H1 (cell line): ENCODE measurements around the gene DCTN2.

ENCODE experiments used
- CREB1 ChIP-seq: IDR thresholded peaks from 2 replicates; pipeline ENCODE4 v1.6.1; 2012; ENCODE audit warnings: inconsistent platforms
- EP300 ChIP-seq, 2 experiments: IDR thresholded peaks; 1 replicate in 1 of 2; 2 replicates in 1 of 2; pipeline ENCODE4 v1.6.1; 2011 to 2012; ENCODE audit warnings: low read depth in 2 of 2, low read length in 2 of 2, mild to moderate bottlenecking in 2 of 2, borderline replicate concordance in 1 of 2, inconsistent platforms in 1 of 2, moderate library complexity in 1 of 2
- EZH2 ChIP-seq: fragments of 200-600 bp; sonication (generic); IDR thresholded peaks from 2 replicates; pipeline ENCODE4 v1.7.1; 2012; ENCODE audit warnings: low read depth, mild to moderate bottlenecking, moderate library complexity, low read length, inconsistent platforms; ENCODE audit not compliant: severe bottlenecking
- HDAC6 ChIP-seq: IDR thresholded peaks from one replicate; pipeline ENCODE4 v1.7.1; 2012; ENCODE audit warnings: low read depth, mild to moderate bottlenecking, inconsistent platforms, low read length, moderate library complexity
- JUND ChIP-seq: IDR thresholded peaks from 2 replicates; pipeline ENCODE4 v1.6.1; 2011; ENCODE audit warnings: mild to moderate bottlenecking, improper control_type of control experiment, low read length
- POLR2A ChIP-seq, 2 experiments: IDR thresholded peaks; 1 replicate in 1 of 2; 2 replicates in 1 of 2; pipeline ENCODE4 v1.6.1; 2011; ENCODE audit warnings: low read depth in 2 of 2, low read length in 2 of 2, mild to moderate bottlenecking in 2 of 2; ENCODE audit errors: control extremely low read depth in 1 of 2
- RAD21 ChIP-seq, 2 experiments: IDR thresholded peaks in 1 of 2; conservative IDR thresholded peaks in 1 of 2; 2 replicates each; pipeline ENCODE4 v1.6.1; 2011; ENCODE audit warnings: low read depth in 2 of 2, low read length in 2 of 2, improper control_type of control experiment in 1 of 2, inconsistent platforms in 1 of 2, mild to moderate bottlenecking in 1 of 2, moderate library complexity in 1 of 2
- SAP30 ChIP-seq: fragments of 300-600 bp; sonication (generic); IDR thresholded peaks from 2 replicates; pipeline ENCODE4 v1.7.1; 2012; ENCODE audit warnings: low read length, moderate library complexity, mild to moderate bottlenecking, inconsistent platforms; ENCODE audit not compliant: insufficient read depth, insufficient replicate concordance
- SP2 ChIP-seq: IDR thresholded peaks from 2 replicates; pipeline ENCODE4 v1.6.1; 2012; ENCODE audit warnings: mild to moderate bottlenecking, low read length, inconsistent platforms
- TF ChIP-seq, protein P1 (sequence below), 3 experiments: IDR thresholded peaks; 1 replicate in 2 of 3; 2 replicates in 1 of 3; pipeline versions ENCODE4 v1.5.1 to v1.6.1; 2011; ENCODE audit warnings: low read length in 3 of 3, mild to moderate bottlenecking in 3 of 3, inconsistent platforms in 2 of 3, low read depth in 1 of 3, moderate library complexity in 1 of 3; ENCODE audit not compliant: insufficient read depth in 1 of 3; ENCODE audit errors: control extremely low read depth in 1 of 3
- TF ChIP-seq, protein P2 (sequence below): IDR thresholded peaks from 2 replicates; pipeline ENCODE4 v1.6.1; 2011; ENCODE audit warnings: low read length, improper control_type of control experiment
- TF ChIP-seq, protein P3 (sequence below): IDR thresholded peaks from 2 replicates; pipeline ENCODE4 v1.6.1; 2012; ENCODE audit warnings: low read length, inconsistent platforms

GRCh38 chr12:57526477-57527126 lies 20.4 kb downstream of the DCTN2 start:
- TF ChIP-seq, protein P1, sequence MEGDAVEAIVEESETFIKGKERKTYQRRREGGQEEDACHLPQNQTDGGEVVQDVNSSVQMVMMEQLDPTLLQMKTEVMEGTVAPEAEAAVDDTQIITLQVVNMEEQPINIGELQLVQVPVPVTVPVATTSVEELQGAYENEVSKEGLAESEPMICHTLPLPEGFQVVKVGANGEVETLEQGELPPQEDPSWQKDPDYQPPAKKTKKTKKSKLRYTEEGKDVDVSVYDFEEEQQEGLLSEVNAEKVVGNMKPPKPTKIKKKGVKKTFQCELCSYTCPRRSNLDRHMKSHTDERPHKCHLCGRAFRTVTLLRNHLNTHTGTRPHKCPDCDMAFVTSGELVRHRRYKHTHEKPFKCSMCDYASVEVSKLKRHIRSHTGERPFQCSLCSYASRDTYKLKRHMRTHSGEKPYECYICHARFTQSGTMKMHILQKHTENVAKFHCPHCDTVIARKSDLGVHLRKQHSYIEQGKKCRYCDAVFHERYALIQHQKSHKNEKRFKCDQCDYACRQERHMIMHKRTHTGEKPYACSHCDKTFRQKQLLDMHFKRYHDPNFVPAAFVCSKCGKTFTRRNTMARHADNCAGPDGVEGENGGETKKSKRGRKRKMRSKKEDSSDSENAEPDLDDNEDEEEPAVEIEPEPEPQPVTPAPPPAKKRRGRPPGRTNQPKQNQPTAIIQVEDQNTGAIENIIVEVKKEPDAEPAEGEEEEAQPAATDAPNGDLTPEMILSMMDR (IDR thresholded peaks at IDR 0.05; ENCODE audit: control extremely low read depth in 1 of 3, insufficient read depth in 1 of 3, low read depth in 1 of 3, low read length in 3 of 3) = no peak
- no peak for TF ChIP-seq JUND
- no peak for TF ChIP-seq RAD21 (IDR thresholded peaks at IDR 0.05 in 1 of 2, conservative IDR thresholded peaks at IDR 0.05 in 1 of 2; ENCODE audit: low read depth in 2 of 2, low read length in 2 of 2)
- TF ChIP-seq, protein P2, sequence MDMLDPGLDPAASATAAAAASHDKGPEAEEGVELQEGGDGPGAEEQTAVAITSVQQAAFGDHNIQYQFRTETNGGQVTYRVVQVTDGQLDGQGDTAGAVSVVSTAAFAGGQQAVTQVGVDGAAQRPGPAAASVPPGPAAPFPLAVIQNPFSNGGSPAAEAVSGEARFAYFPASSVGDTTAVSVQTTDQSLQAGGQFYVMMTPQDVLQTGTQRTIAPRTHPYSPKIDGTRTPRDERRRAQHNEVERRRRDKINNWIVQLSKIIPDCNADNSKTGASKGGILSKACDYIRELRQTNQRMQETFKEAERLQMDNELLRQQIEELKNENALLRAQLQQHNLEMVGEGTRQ = no peak
- no peak for TF ChIP-seq SP2
- TF ChIP-seq SAP30 = no peak
- no peak for TF ChIP-seq POLR2A (IDR thresholded peaks at IDR 0.05; ENCODE audit: control extremely low read depth in 1 of 2, low read depth in 2 of 2, low read length in 2 of 2)
- TF ChIP-seq EP300 (IDR thresholded peaks at IDR 0.05; ENCODE audit: borderline replicate concordance in 1 of 2, low read depth in 2 of 2, low read length in 2 of 2) = no peak
- no peak for TF ChIP-seq EZH2
- no peak for TF ChIP-seq HDAC6
- no peak for TF ChIP-seq CREB1
- TF ChIP-seq, protein P3, sequence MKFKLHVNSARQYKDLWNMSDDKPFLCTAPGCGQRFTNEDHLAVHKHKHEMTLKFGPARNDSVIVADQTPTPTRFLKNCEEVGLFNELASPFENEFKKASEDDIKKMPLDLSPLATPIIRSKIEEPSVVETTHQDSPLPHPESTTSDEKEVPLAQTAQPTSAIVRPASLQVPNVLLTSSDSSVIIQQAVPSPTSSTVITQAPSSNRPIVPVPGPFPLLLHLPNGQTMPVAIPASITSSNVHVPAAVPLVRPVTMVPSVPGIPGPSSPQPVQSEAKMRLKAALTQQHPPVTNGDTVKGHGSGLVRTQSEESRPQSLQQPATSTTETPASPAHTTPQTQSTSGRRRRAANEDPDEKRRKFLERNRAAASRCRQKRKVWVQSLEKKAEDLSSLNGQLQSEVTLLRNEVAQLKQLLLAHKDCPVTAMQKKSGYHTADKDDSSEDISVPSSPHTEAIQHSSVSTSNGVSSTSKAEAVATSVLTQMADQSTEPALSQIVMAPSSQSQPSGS = no peak
